Stimulated activated CD4-positive, alpha-beta T cell treated with anti-CD3 and anti-CD28 coated beads, TNF-alpha, amount 100 ng/mL, for 1 hour (primary cell): Measurements from ENCODE around the gene DDB1.
A peak's percentile ranks its signal among the peaks of the same experiment; 100 is the strongest.
"Not testable (repeated sequence)": the region's sequence is repeated elsewhere in the genome, so short reads cannot be mapped to it uniquely, and the experiment has no call there.

ENCODE experiments used
- DNase-seq, 3 donors: peaks; one replicate each; pipeline ENCODE4 v3.0.0-alpha.2; 2020; ENCODE audit warnings: low read depth in 3 of 3, low spot score in 1 of 3

The DDB1 gene

GRCh38 chr11:61272731-61273130 lies 60.2 kb downstream of the DDB1 start:
- DNase-seq = no peak

GRCh38 chr11:61270354-61271076 lies 62.4 kb downstream of the DDB1 start:
- DNase-seq = no peak

GRCh38 chr11:61268588-61269250 lies 64.2 kb downstream of the DDB1 start:
- no peak for DNase-seq

- DNase-seq = no peak
These were observed 65.5 kb downstream of the DDB1 start for GRCh38 chr11:61267437-61267841.

GRCh38 chr11:61266602-61267001 lies 66.3 kb downstream of the DDB1 start:
- no peak for DNase-seq

GRCh38 chr11:61265357-61265756 lies 67.5 kb downstream of the DDB1 start:
- no peak for DNase-seq

- DNase-seq = no peak
These were observed 68.1 kb downstream of the DDB1 start for GRCh38 chr11:61264795-61265194.

GRCh38 chr11:61264371-61264770 lies 68.5 kb downstream of the DDB1 start:
- DNase-seq = no peak

- DNase-seq = no peak
These were observed 73.5 kb downstream of the DDB1 start for GRCh38 chr11:61259363-61259762.

GRCh38 chr11:61258546-61258945 lies 74.4 kb downstream of the DDB1 start:
- DNase-seq = no peak

GRCh38 chr11:61256710-61257482 lies 76.0 kb downstream of the DDB1 start:
- no peak for DNase-seq

- DNase-seq = peak in 2 of 3 donors; percentile 16 to 48
These were observed 78.4 kb downstream of the DDB1 start for GRCh38 chr11:61254403-61255025.

GRCh38 chr11:61252332-61252731 lies 80.6 kb downstream of the DDB1 start:
- DNase-seq = not testable (repeated sequence)

GRCh38 chr11:61250796-61251765 lies 81.8 kb downstream of the DDB1 start:
- not testable (repeated sequence) for DNase-seq
